ENCODE results near the gene GOLPH3.
"Not testable (repeated sequence)": the region's sequence is repeated elsewhere in the genome, so short reads cannot be mapped to it uniquely, and the experiment has no call there.

- not testable (repeated sequence) for TF ChIP-seq SIN3A (conservative IDR thresholded peaks at IDR 0.05 in 1 of 2, IDR thresholded peaks at IDR 0.05 in 1 of 2; ENCODE audit: low read depth in 1 of 2, low read length in 2 of 2); JUND (IDR thresholded peaks at IDR 0.05; ENCODE audit: low read length); EZH2 (IDR thresholded peaks at IDR 0.05; ENCODE audit: low read depth, low read length, severe bottlenecking); USF2 (IDR thresholded peaks at IDR 0.05; ENCODE audit: low read length); EGR1 (IDR thresholded peaks at IDR 0.05; ENCODE audit: borderline replicate concordance, low read depth, low read length); POLR2A (IDR thresholded peaks at IDR 0.05; ENCODE audit: control extremely low read depth in 1 of 2, low read depth in 2 of 2, low read length in 2 of 2); MAX (IDR thresholded peaks at IDR 0.05); SUZ12 (IDR thresholded peaks at IDR 0.05; ENCODE audit: low read length); CBX8 (IDR thresholded peaks at IDR 0.05; ENCODE audit: borderline replicate concordance, low read depth, low read length)
- TF ChIP-seq, protein P1, sequence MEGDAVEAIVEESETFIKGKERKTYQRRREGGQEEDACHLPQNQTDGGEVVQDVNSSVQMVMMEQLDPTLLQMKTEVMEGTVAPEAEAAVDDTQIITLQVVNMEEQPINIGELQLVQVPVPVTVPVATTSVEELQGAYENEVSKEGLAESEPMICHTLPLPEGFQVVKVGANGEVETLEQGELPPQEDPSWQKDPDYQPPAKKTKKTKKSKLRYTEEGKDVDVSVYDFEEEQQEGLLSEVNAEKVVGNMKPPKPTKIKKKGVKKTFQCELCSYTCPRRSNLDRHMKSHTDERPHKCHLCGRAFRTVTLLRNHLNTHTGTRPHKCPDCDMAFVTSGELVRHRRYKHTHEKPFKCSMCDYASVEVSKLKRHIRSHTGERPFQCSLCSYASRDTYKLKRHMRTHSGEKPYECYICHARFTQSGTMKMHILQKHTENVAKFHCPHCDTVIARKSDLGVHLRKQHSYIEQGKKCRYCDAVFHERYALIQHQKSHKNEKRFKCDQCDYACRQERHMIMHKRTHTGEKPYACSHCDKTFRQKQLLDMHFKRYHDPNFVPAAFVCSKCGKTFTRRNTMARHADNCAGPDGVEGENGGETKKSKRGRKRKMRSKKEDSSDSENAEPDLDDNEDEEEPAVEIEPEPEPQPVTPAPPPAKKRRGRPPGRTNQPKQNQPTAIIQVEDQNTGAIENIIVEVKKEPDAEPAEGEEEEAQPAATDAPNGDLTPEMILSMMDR (IDR thresholded peaks at IDR 0.05; ENCODE audit: control extremely low read depth in 1 of 3, insufficient read depth in 1 of 3, low read depth in 1 of 3, low read length in 3 of 3): not testable (repeated sequence)
- TF ChIP-seq, protein P2, sequence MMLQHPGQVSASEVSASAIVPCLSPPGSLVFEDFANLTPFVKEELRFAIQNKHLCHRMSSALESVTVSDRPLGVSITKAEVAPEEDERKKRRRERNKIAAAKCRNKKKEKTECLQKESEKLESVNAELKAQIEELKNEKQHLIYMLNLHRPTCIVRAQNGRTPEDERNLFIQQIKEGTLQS (IDR thresholded peaks at IDR 0.05; ENCODE audit: insufficient read depth, low read depth, low read length): not testable (repeated sequence)
- TF ChIP-seq, protein P3, sequence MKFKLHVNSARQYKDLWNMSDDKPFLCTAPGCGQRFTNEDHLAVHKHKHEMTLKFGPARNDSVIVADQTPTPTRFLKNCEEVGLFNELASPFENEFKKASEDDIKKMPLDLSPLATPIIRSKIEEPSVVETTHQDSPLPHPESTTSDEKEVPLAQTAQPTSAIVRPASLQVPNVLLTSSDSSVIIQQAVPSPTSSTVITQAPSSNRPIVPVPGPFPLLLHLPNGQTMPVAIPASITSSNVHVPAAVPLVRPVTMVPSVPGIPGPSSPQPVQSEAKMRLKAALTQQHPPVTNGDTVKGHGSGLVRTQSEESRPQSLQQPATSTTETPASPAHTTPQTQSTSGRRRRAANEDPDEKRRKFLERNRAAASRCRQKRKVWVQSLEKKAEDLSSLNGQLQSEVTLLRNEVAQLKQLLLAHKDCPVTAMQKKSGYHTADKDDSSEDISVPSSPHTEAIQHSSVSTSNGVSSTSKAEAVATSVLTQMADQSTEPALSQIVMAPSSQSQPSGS (IDR thresholded peaks at IDR 0.05; ENCODE audit: low read length): not testable (repeated sequence)
Measured at GRCh38 chr5:32118922-32119321, 55.2 kb downstream of the GOLPH3 start.

Measured in H1 (cell line).